Cardiac fibroblast (primary cell): Measurements from ENCODE around the gene NCOA5.

Experiments
- DNase-seq, 2 donors: peaks; one replicate each; pipeline versions ENCODE4 v3.0.0 to v3.0.0-alpha.2; 2010; ENCODE audit warnings: low read depth in 2 of 2
- H3K4me3 ChIP-seq, 2 donors: replicated peaks in 1 of 2; 1 replicate in 1 of 2; 2 replicates in 1 of 2; pipeline ENCODE4 v1.5.1; 2011; ENCODE audit warnings: low read depth in 2 of 2, low read length in 2 of 2, mild to moderate bottlenecking in 2 of 2, moderate library complexity in 1 of 2
- TF ChIP-seq, protein P1 (sequence below): IDR thresholded peaks from one replicate; pipeline ENCODE4 v1.5.1; 2011; ENCODE audit warnings: low read depth, mild to moderate bottlenecking, low read length, inconsistent platforms

The NCOA5 gene

GRCh38 chr20:46081074-46081473 is 8.7 kb downstream of the NCOA5 start:
- no peak for DNase-seq
- H3K4me3 ChIP-seq, result no peak overlapping the region
- TF ChIP-seq, protein P1, sequence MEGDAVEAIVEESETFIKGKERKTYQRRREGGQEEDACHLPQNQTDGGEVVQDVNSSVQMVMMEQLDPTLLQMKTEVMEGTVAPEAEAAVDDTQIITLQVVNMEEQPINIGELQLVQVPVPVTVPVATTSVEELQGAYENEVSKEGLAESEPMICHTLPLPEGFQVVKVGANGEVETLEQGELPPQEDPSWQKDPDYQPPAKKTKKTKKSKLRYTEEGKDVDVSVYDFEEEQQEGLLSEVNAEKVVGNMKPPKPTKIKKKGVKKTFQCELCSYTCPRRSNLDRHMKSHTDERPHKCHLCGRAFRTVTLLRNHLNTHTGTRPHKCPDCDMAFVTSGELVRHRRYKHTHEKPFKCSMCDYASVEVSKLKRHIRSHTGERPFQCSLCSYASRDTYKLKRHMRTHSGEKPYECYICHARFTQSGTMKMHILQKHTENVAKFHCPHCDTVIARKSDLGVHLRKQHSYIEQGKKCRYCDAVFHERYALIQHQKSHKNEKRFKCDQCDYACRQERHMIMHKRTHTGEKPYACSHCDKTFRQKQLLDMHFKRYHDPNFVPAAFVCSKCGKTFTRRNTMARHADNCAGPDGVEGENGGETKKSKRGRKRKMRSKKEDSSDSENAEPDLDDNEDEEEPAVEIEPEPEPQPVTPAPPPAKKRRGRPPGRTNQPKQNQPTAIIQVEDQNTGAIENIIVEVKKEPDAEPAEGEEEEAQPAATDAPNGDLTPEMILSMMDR, result no peak

DNA sequence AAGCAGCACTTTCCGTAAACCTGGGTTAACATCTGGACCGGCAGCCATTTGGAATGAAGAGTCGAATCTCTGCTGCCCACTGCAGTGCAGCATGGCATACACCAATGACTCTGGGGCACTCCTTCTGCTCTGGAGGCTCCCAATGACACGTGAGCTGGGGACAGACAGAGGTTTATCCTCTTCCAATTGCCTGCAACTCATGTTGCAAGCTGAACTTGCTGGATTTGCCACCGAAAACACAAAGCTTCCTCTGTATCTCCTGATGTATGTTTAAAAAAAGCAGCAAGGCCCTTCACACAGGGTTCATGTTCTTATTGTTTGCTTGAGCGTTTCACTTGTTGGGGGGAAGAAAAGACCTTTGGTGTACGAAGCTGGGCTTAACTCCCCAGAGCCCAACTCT is 10.8 kb downstream of the NCOA5 start:
- H3K4me3 ChIP-seq, result no peak overlapping the region
- TF ChIP-seq, protein P1, result no peak
- DNase-seq, result no peak

GRCh38 chr20:46077642-46078305 is 12.0 kb downstream of the NCOA5 start:
- no peak overlapping the region for H3K4me3 ChIP-seq
- no peak for DNase-seq
- TF ChIP-seq, protein P1, result no peak

GRCh38 chr20:46076806-46077205 is 13.0 kb downstream of the NCOA5 start:
- TF ChIP-seq, protein P1, result no peak
- no peak for DNase-seq

DNA sequence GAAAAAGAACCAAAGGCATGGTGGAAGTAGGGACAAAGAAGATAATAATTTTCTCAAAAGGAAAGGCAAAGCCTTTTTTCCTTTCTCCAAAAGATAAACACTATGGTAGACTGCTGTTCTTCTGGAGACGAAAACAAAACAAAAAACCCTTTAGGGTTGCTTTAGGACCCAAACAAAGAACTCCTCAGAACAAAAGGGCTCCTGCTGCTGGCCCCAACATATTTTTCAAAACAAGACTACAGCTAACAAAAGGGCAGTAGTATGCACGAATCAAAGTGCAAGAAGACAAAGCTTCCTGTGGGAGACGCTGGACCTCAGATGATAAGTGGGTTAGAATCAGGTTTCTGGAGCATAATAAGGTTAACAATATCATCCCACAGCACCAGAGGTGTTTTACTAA is 15.8 kb downstream of the NCOA5 start:
- no peak overlapping the region for H3K4me3 ChIP-seq
- no peak for DNase-seq
- TF ChIP-seq, protein P1, result no peak

More at GRCh38 chr20:46076806-46077205, 13.0 kb downstream of the NCOA5 start:
- no peak overlapping the region for H3K4me3 ChIP-seq

DNA sequence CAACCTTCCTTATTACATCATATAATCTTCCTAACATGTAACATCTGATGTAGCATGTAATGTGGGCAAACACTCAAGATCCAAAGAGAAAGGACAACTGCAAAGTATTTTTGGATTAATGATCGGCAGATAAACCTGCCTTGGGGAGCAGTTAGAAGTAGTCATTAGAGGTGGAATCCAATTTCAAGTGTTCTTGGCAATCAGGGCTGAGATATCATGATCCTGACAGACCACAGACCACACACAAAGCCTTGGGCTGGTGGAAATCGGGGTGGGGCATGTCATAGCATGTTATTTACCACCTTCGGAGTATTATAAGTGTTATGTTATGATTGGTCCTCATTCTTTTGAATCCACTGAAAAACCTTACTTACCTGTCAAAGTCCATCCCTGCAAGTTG is 16.3 kb downstream of the NCOA5 start:
- TF ChIP-seq, protein P1, result no peak
- no peak overlapping the region for H3K4me3 ChIP-seq
- DNase-seq, result no peak

- H3K4me3 ChIP-seq, result no peak overlapping the region
- TF ChIP-seq, protein P1, result no peak
- DNase-seq, result no peak
Observed at GRCh38 chr20:46073024-46073423, 16.7 kb downstream of the NCOA5 start.
